Measurements from ENCODE around the gene UNK.
A peak's percentile ranks its signal among the peaks of the same experiment; 100 is the strongest.
"Not testable (repeated sequence)": the region's sequence is repeated elsewhere in the genome, so short reads cannot be mapped to it uniquely, and the experiment has no call there.

The UNK gene

DNA sequence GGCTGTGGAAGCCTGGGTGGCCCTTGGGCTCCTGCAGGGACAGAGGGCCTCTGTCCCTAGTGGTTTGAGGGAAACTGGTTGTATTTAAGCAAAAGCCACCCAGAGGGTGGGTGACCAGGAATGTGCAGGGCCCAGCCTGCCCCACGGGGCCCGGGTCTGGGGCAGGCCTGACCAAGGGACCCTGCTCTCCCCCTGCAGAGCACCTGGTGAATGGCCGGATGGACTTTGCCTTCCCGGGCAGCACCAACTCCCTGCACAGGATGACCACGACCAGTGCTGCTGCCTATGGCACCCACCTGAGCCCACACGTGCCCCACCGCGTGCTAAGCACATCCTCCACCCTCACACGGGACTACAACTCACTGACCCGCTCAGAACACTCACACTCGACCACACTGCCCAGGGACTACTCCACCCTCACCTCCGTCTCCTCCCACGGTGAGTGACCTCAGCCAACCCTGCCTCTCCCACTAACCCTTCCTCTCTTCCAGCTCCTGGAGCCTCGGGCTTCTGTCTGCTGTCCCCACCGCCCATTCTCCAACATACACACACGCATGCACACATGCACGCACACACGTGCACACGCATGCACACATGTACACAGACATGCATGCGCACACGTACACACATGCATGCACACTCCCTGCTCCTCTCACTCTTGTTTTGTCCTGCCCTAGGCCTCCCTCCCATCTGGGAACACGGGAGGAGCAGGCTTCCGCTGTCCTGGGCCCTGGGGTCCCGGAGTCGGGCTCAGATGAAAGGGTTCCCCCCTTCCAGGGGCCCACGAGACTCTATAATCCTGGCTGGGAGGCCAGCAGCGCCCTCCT is 30.0 kb upstream of the UNK start:
- DNase-seq (ENCODE audit: low read depth in 3 of 3), result no peak

DNA sequence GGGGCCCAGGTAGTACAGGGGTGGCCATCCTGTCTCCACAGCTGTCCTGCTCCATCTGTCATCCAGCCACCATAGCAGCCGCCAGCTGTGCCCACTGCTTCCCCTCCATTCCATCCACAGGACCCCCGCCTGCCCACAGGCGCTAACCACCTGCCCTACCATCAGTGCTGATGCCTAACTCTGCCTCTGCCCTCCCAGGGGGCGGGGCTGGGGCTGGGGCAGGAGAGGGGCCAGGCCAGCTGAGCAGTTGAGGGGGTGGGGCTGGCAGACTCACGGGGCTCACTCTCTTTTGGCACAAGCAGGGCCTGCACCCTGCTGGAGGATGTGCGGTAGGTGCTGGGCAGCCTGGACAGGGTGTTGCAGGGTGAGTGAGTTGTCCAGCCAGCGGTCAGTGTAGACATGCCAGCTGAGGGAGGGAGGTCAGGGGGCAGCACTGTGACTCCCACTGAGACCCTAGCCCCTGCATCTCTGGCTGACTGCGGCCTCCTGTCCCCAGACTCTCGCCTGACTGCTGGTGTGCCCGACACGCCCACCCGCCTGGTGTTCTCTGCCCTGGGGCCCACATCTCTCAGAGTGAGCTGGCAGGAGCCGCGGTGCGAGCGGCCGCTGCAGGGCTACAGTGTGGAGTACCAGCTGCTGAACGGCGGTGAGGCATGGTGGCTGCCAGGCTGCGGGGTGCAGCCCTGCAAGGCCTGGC is 29.3 kb upstream of the UNK start:
- DNase-seq (ENCODE audit: low read depth in 3 of 3), result no peak

GRCh38 chr17:75755990-75756389 is 28.6 kb upstream of the UNK start:
- no peak for DNase-seq (ENCODE audit: low read depth in 3 of 3)

DNA sequence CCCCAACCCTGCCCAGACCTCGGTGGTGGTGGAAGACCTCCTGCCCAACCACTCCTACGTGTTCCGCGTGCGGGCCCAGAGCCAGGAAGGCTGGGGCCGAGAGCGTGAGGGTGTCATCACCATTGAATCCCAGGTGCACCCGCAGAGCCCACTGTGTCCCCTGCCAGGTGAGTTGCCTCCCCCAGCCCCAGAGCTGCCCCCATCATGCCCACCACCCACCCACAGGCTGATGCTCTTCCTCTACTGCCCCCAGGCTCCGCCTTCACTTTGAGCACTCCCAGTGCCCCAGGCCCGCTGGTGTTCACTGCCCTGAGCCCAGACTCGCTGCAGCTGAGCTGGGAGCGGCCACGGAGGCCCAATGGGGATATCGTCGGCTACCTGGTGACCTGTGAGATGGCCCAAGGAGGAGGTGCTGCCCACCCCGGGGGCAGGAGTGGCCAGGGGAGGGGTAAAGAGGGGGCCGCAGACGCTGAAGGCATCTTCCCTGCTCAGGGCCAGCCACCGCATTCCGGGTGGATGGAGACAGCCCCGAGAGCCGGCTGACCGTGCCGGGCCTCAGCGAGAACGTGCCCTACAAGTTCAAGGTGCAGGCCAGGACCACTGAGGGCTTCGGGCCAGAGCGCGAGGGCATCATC is 28.0 kb upstream of the UNK start:
- no peak for DNase-seq (ENCODE audit: low read depth in 3 of 3)

GRCh38 chr17:75757086-75757681 is 27.4 kb upstream of the UNK start:
- no peak for DNase-seq (ENCODE audit: low read depth in 3 of 3)

DNA sequence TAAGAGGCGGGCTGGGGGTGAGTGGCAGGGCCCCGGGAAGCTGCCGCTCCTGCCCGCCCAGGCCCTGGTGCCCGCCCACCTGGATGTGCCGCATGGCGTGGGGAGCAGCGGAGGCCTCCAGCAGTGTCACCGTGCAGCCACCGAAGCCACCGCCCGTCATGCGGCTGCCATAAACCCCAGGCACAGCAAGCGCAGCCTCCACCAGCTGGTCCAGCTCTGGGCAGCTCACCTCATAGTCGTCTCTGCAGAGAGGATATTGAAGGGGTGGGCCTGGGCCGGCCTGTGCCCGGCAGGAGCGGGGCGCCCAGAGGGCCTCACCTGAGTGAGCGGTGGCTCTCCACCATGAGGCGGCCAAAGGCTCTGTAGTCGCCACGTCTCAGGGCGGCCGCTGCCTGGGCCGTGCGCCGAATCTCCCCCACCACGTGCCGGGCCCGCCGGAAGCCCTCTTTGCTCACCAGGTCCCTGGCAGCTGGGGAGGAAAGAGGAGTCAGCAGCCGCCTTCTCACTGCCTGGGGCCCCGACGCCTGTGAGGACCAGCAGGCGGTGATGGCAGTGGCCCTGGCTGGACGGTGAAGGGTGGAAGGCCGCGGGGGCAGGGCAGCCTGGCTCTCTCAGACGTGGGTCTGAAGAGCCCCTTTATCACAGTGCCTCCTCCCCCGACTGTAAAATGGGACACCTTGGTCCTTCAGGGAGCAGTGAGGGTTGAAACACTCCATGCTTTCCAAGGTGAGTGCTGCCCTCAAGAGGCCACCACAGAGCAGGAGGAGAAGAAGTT is 26.3 kb upstream of the UNK start:
- no peak for DNase-seq (ENCODE audit: low read depth in 3 of 3)

DNA sequence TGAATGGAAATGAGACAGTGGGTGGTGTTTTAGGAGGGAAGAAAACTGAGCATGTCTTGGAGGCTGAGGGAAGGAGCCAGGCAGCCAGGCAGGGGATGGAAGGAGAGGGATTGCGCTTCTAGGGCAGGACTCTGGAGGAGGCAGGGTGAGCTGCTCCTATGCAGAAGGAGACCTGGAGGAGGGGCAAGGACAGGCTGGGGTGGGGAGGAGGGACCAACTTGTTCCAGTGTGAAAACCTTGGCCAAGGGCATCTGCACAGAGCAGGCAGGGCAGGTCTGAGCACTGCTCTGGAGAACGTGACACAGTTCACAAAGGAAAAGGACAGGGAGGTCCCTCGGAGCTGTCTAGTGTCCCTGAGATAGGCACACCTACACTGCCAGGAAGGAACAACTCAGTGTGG is 25.1 kb upstream of the UNK start:
- no peak for DNase-seq (ENCODE audit: low read depth in 3 of 3)

DNA sequence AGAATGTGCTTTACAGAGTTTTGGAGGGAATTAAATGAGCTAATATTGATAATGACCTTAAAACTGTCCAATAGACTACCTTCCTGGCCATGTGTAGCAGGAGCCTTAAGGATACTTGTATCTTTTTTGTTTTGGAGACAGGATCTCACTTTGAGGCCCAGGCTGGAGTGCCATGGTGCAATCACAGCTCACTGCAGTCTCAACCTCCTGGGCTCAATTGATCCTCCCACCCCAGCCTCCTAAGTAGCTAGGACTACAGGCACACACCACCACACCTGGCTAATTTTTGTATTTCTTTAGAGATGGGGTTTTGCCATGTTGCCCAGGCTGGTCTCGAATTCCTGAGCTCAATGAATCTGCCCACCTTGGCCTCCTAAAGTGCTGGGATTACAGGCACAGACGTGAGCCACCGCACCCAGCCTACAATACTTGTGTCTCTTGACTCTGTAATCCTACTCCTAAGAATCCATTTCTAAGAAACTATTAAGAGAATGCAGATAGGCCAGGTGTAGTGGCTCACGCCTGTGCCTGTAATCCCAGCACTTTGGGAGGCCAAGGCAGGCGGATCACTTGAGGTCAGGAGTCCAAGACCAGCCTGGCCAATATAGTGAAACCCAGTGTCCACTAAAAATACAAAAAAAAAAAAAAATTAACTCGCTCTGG is 24.5 kb upstream of the UNK start:
- DNase-seq (ENCODE audit: low read depth in 3 of 3), result not testable (repeated sequence)

DNA sequence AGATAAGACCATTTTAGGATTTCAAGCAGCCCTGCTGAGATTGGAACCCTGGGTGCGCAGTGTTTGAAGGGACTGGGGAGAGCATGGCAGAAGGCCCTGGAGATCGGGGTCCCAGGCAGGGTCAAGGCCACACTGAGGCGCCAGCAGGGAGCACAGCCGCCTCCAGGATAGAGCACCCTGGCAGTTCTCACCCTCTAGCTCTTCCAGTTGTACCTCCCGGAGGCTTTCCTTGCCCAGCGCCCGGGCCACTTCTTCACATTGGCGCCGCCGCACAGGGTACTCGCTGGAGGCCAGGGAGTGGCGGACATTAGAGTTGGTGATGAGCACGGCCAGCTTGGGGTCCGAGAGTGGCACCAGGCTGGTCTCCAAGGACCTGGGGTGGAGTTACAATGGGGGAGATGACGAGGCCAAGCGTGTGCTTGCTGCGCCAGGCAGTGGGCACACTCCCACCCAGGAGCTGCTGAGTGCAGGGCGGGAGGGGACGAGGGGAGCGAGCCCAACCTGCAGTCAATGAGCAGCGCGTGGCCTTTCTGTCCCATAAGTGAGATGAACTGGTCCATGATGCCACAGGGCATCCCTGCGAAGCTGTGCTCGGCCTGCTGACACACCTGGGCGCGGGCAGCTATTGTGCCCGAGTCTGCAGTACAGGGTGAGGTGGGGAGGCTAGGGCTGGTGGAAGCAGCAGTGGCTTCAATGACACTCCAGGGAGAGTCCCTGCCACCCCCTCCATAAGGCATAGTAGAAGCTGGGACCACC is 21.9 kb upstream of the UNK start:
- no peak for DNase-seq (ENCODE audit: low read depth in 3 of 3)

DNA sequence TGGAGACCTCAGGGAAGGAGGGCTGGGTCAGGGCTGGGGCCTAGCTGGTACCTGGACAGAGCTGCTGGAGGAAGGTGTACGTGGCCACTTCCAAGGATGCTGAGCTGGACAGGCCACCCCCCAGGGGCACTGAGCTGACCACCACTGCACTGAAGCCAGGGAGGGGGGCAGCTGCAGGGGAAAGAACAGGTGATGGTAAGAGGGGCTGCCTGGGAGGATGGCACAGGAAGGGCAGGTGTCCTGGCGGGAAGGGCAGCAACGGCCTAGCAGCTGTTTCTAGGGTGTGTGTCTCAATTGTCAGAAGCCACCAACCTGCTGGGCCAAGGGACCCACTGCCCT is 21.4 kb upstream of the UNK start:
- no peak for DNase-seq (ENCODE audit: low read depth in 3 of 3)

DNA sequence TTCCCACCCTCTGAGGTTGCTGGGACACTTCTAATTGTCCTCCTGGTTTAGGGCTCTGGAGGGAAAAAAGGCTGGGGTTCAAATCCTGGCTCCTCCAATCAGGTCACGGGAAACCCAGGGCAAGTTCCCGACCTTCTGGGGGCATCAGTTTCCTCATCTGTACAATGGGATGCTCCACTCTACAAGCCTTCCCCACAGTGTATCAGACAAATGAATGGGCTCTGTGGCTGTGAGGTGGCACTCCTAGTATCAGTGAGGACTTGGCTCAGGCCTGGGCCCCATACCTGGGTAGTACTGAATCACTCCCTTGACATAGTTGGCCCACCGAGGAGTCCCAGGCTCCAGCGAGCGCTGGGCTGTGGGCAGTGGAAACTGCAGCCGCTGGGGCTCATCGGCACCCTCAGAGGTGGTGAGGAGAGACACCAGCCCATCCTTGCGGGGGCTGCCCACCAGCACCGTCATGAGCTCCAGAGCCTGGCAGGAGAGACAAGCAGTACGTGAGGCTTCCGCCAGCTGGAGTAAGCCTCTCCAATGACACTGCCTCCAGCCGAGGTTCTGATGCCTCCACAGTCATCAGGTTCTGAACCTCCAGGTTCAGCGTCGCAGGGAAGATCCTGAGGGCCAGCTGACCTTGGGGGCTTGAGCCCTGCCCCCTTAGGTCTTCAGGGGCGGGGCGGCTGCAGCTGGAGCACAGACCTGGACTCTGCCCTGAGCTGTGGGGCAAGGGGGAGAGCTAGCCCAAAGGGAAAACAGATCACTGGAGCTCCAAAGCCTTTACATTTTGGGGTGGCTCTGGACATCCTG is 20.8 kb upstream of the UNK start:
- no peak for DNase-seq (ENCODE audit: low read depth in 3 of 3)

GRCh38 chr17:75764417-75764710 is 20.2 kb upstream of the UNK start:
- no peak for DNase-seq (ENCODE audit: low read depth in 3 of 3)

- DNase-seq (ENCODE audit: low read depth in 3 of 3), result peak; percentile 48 to 74 (median 59)
Observed at GRCh38 chr17:75764711-75765421, 19.7 kb upstream of the UNK start, which contains the start of gene GALK1. Gene GALK1, minus strand, starts transcription at chr17:75765192. Its CDS starts 56 bp downstream, at chr17:75765136.

DNA sequence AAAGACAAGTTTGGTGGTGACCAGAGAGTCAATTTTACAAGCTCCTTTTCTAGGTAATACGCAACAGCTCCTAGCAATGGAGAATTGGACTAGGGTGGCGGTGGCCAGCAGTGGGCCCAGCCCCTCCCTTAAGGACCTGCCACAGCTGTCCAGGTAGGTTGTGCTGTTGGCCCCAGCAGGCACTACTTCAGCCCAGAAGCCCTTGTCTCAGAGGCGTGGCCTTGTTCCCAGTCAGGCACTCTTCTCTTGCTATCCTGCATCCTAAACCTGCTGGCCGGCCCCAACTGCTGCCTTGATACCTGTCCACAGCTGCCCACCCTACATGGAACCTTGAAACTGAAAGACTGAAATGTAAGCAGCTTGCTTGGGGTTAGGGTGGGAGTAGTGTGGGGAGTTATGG is 18.6 kb upstream of the UNK start:
- DNase-seq (ENCODE audit: low read depth in 3 of 3), result no peak

GRCh38 chr17:75767881-75768280 is 16.7 kb upstream of the UNK start:
- DNase-seq (ENCODE audit: low read depth in 3 of 3), result no peak

DNA sequence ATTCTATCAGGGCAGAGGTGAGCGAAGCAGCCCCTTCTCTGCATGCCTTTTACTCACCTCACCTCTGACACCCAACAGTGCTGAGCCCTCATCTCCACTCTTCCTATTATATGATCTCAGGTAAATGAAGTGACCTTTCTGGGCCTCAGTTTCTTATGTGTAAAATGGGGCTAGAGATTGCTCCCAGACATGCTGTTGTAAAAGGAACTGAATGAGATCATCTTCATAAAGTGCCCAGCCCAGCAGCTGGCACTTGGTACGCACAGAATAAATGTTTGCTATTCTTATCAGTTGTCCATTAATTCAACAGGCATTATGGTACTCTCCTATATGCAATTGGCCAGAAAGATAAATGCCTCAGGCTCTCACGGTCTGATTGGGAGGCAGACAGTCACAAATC is 15.1 kb upstream of the UNK start:
- no peak for DNase-seq (ENCODE audit: low read depth in 3 of 3)

GRCh38 chr17:75771334-75772281 is 13.0 kb upstream of the UNK start:
- no peak for DNase-seq (ENCODE audit: low read depth in 3 of 3)

All from stimulated activated CD4-positive, alpha-beta T cell treated with anti-CD3 and anti-CD28 coated beads, TNF-alpha, amount 100 ng/mL, for 24 hours (primary cell).